Activated T-helper 1 cell treated with Interleukin-2 at 50 U/mL for 16 hours (primary cell): ENCODE measurements around the gene LATS1.
"Not testable (repeated sequence)": the region's sequence is repeated elsewhere in the genome, so short reads cannot be mapped to it uniquely, and the experiment has no call there.

ENCODE experiments used
- DNase-seq: peaks from one replicate; pipeline ENCODE4 v3.0.0-alpha.2; 2020; ENCODE audit warnings: low read depth

The LATS1 gene

DNA sequence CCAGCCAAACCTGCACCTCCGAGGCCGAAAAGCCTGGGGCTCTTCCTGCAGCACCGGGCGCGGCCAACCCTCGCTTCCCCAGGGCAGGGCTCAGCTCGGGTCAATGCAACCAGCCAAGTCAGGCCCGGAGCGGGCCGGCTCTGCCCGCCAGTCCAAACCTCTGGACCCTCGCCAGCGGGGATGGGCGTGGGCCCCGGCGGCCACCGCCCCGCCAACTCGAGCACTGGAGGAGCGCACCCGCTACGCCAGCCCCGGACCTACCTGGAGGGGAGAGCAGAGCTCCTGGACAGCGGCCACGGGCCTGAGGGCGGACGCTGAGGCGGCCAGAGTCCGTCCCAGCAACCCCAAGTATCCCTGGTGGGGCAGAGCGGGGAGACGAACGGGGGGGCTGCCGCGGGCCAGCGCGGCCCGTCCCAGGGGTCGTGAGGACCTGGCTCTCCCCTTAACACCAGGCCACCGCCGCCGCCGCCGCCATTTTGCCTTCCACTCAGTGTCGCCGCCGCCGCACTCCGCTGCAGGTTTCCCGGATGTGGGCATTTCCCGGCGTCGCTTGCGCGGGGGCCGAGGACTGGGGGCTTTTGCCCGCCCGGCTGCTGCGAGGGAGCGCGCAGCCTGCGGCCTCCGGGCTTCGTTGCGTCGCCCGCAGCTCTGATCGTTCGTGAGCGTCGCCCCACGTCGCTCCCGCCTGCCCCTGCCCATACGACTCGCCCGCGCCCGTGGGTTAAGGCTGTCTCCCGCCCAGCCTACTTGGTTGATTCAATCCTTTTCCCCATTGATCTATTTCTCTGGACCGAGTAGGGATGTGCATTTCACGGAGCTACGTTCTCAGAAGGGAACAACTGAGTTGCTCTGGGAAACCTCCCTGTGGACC, at the start of gene LATS1:
TSS of gene LATS1 (minus strand) at position 514 of the 871 bp plus-strand sequence. CDS start 15,975 bp downstream, outside the sequence.
- DNase-seq: peak; percentile 87

- DNase-seq: no peak
Measured at GRCh38 chr6:149766156-149766769, 48.4 kb upstream of the LATS1 start.

DNA sequence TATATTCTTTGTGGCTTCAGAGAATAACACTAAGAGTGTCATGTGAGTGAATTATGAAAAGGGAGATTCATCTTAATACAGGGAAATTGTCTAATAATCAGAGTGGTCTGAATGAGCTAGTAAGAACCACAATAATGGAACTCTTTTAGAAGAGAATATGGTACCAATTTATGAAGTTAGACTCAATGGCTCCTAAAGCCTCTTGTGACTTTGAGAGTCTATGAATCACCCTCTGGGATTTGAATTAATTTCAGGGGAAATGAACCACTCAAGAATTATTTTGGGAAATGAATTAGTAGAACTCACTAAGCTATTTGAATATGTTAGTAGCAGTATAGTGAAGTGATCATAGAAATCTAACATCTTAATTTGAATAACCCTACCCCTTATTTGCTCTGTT, 46.0 kb upstream of the LATS1 start:
- no peak for DNase-seq

DNA sequence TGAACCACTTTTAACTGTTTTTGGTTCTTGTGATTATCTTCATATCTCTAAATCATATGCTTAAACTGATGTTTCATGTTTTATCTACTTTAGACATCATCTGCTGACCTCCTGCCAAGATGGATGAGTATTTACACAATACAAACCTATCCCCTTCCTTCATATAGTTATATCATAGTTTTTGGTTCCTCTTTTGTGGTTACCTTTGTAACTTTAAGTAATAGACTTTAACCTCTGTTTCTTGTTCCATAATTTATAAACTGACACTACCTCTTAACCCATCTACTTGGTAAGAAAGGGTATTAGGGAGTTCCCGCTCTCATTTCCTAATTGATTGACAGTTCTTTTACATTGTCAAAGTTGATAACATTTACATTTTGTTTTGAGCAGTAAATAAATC, 43.5 kb upstream of the LATS1 start:
- no peak for DNase-seq

GRCh38 chr6:149756261-149756636, 38.3 kb upstream of the LATS1 start:
- no peak for DNase-seq

DNA sequence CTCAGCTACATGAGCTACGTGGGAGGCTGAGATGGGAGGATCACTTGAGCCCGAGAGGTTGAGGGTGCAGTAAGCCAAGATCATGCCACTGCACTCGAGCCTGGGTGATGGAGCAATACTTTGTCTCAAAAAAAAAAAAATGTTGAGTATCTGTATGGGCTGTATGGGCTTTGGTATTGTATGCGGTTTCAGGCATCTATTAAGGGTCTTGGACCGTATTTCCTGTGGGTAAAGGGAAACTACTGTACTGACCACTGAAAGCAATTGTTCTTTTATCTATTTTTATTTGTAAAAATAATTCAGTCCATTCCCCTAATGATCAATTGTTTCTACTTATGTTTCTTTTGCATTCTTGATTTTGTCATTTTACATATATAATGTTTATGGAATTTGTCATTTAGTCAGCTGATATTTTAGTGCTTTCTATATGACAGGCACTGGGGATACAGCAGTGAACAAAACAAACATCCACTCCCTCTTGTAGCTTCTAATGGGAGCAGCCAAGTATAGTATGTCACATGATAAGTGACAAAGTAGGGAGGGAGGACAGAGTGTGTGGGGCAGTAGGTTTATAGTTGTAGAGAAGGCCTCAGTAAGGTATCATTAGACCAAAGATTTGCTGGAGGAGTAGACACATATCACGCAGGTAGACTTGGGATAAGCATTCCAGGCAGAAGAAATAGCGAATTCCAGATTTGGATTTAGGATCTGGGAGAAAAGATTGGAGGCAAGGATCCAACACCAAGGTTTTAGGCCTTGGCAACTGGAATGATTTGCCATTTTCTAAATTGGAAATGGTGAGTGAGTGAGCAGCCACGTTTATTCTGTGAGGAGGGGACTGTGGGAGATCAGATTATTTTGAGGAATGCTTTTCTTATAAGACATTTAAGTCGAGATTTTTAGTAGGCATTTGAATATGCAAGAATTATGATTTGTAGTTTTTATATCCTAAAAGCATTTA, 37.7 kb upstream of the LATS1 start:
- no peak for DNase-seq

- no peak for DNase-seq
Measured at GRCh38 chr6:149754548-149754947, 36.6 kb upstream of the LATS1 start.

- DNase-seq: not testable (repeated sequence)
Measured at GRCh38 chr6:149753374-149753637, 35.4 kb upstream of the LATS1 start.

- DNase-seq: no peak
Measured at GRCh38 chr6:149752600-149753373, 34.9 kb upstream of the LATS1 start.

DNA sequence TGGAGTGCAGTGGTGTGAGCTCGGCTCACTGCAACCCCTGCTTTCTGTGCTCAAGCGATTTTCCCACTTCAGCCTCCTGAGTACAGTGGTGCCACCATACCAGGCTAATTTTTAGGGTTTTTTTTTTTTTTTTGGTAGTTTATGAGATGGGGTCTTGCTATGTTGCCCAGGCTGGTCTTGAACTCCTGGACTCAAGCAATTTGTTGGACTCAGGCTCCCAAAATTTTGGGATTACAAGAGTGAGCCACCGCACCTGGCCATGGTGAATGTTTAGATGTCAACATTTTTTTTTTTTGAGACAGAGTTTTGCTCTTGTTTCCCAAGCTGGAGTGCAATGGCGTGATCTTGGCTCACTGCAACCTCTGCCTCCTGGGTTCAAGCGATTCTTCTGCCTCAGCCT, 34.0 kb upstream of the LATS1 start:
- DNase-seq: not testable (repeated sequence)

DNA sequence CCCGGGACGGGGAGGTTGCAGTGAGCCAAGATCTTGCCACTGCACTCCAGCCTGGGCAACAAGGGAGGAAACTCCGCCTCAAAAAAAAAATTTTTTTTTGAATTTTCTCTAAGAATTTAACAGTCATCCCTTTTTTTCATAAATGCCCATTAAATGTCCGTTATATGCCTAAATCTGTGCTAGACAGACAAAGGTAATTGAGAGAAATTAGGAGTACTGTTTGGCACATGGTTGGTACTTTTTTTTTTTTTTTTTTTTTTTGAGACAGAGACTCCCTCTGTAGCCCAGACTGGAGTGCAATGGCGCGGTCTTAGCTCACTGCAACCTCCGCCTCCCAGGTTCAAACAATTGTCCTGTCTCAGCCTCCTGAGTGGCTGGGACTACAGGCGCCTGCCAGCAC, 33.3 kb upstream of the LATS1 start:
- no peak for DNase-seq

GRCh38 chr6:149750136-149750609, 32.3 kb upstream of the LATS1 start:
- peak; percentile 13 for DNase-seq

GRCh38 chr6:149749594-149750135, 31.8 kb upstream of the LATS1 start, which contains the start of gene PCMT1:
Gene PCMT1, plus strand, starts transcription at chr6:149749741. Its CDS starts 161 bp downstream, at chr6:149749902.
- peak; percentile 90 for DNase-seq

- DNase-seq: not testable (repeated sequence)
Measured at GRCh38 chr6:149749082-149749593, 31.2 kb upstream of the LATS1 start.

- DNase-seq: peak; percentile 81
Measured at GRCh38 chr6:149746147-149746946, 28.4 kb upstream of the LATS1 start, which contains the start of gene NUP43. Gene NUP43, minus strand, starts transcription at chr6:149746529. Its CDS starts 34 bp downstream, at chr6:149746495.

GRCh38 chr6:149745252-149745651, 27.4 kb upstream of the LATS1 start:
- not testable (repeated sequence) for DNase-seq

GRCh38 chr6:149734915-149735314, 17.0 kb upstream of the LATS1 start:
- DNase-seq: no peak

GRCh38 chr6:149733089-149733720, 15.3 kb upstream of the LATS1 start:
- no peak for DNase-seq

DNA sequence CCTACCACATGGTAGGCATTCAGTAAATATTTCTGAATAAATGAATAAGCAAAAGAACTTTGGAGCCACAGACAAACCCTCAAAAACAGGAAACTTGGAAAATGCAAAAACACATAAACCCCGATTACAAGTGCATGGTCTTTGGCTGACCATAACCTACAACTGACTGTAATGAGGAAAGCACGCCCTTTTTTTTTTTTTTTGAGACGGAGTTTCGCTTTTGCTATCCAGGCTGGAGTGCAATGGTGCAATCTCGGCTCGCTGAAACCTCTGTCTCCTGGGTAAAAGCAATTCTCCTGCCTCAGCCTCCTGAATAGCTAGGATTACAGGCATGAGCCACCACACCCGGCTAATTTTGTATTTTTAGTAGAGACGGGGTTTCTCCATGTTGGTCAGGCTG, 11.9 kb upstream of the LATS1 start:
- no peak for DNase-seq
